SK-N-SH treated with all-trans-retinoic acid at 6 μM for 48 hours (cell line): ENCODE measurements around the gene GLDC.

ENCODE experiments used
- ATAC-seq: fragments of 200-7000 bp; cut with Tn5 transposase; 3 replicates; pipeline ENCODE4 v1.9.1; 2020; ENCODE audit warnings: mild to moderate bottlenecking, moderate library complexity
- ARNTL ChIP-seq: fragments of 450-650 bp; formaldehyde crosslinking; IDR thresholded peaks from 2 replicates; pipeline ENCODE4 v1.5.0; 2020; ENCODE audit warnings: low read depth, mild to moderate bottlenecking, moderate library complexity, borderline replicate concordance
- BACH2 ChIP-seq: fragments of 250-450 bp; sonication (Bioruptor Pico); IDR thresholded peaks from 2 replicates; pipeline ENCODE4 v1.9.0; 2021; ENCODE audit warnings: mild to moderate bottlenecking, borderline replicate concordance
- CSDC2 ChIP-seq: fragments of 250-450 bp; sonication (Bioruptor Pico); IDR thresholded peaks from 2 replicates; pipeline ENCODE4 v1.5.0; 2020; ENCODE audit warnings: mild to moderate bottlenecking, moderate library complexity
- ESRRG ChIP-seq: fragments of 250-450 bp; sonication (Bioruptor Pico); IDR thresholded peaks from 2 replicates; pipeline ENCODE4 v1.6.1; 2021; ENCODE audit warnings: mild to moderate bottlenecking
- GLIS3 ChIP-seq: fragments of 250-450 bp; sonication (Bioruptor Pico); IDR thresholded peaks from 2 replicates; pipeline ENCODE4 v1.5.0; 2020; ENCODE audit warnings: mild to moderate bottlenecking, moderate library complexity
- ISL1 ChIP-seq: fragments of 250-450 bp; sonication (Bioruptor Pico); IDR thresholded peaks from 2 replicates; pipeline ENCODE4 v2.1.2; 2022; ENCODE audit warnings: mild to moderate bottlenecking, moderate library complexity
- OSR1 ChIP-seq: fragments of 250-450 bp; sonication (Bioruptor Pico); IDR thresholded peaks from 2 replicates; pipeline ENCODE4 v1.8.0; 2022; ENCODE audit warnings: moderate library complexity, mild to moderate bottlenecking, inconsistent platforms
- PPARA ChIP-seq: fragments of 250-450 bp; sonication (Bioruptor Pico); IDR thresholded peaks from 2 replicates; pipeline ENCODE4 v1.5.0; 2020; ENCODE audit warnings: mild to moderate bottlenecking, borderline replicate concordance
- RARB ChIP-seq: fragments of 250-450 bp; sonication (Bioruptor Pico); IDR thresholded peaks from 2 replicates; pipeline ENCODE4 v1.8.0; 2021; ENCODE audit warnings: mild to moderate bottlenecking, moderate library complexity
- SNAI2 ChIP-seq: fragments of 250-450 bp; sonication (Bioruptor Pico); IDR thresholded peaks from 2 replicates; pipeline ENCODE4 v1.5.0; 2020; ENCODE audit warnings: mild to moderate bottlenecking, moderate library complexity
- TOX ChIP-seq: fragments of 250-450 bp; sonication (Bioruptor Pico); IDR thresholded peaks from 2 replicates; pipeline ENCODE4 v1.8.0; 2021; ENCODE audit warnings: mild to moderate bottlenecking, moderate library complexity, borderline replicate concordance
- ZC3H10 ChIP-seq: fragments of 250-450 bp; sonication (Bioruptor Pico); IDR thresholded peaks from 2 replicates; pipeline ENCODE4 v1.5.1; 2021; ENCODE audit warnings: mild to moderate bottlenecking, moderate library complexity
- ZFP3 ChIP-seq: fragments of 250-450 bp; sonication (Bioruptor Pico); IDR thresholded peaks from 2 replicates; pipeline ENCODE4 v1.5.0; 2020; ENCODE audit warnings: mild to moderate bottlenecking, moderate library complexity
- ZFP30 ChIP-seq: fragments of 450-650 bp; formaldehyde crosslinking; IDR thresholded peaks from 2 replicates; pipeline ENCODE4 v1.5.0; 2022; ENCODE audit warnings: mild to moderate bottlenecking, moderate library complexity
- ZNF565 ChIP-seq: fragments of 450-650 bp; formaldehyde crosslinking; conservative IDR thresholded peaks from 2 replicates; pipeline ENCODE4 v1.5.0; 2020; ENCODE audit warnings: low read depth, mild to moderate bottlenecking, moderate library complexity
- ZNF70 ChIP-seq: fragments of 450-650 bp; formaldehyde crosslinking; IDR thresholded peaks from 2 replicates; pipeline ENCODE4 v1.5.0; 2020; ENCODE audit warnings: mild to moderate bottlenecking, moderate library complexity
- ZNF8 ChIP-seq: fragments of 450-650 bp; formaldehyde crosslinking; IDR thresholded peaks from 2 replicates; pipeline ENCODE4 v1.5.0; 2020; ENCODE audit warnings: mild to moderate bottlenecking, moderate library complexity
- TF ChIP-seq, protein P1 (sequence below): fragments of 250-450 bp; sonication (Bioruptor Pico); IDR thresholded peaks from 2 replicates; pipeline ENCODE4 v1.8.0; 2021; ENCODE audit warnings: low read depth, mild to moderate bottlenecking, moderate library complexity, borderline replicate concordance
- TF ChIP-seq, protein P2 (sequence below): fragments of 250-450 bp; sonication (Bioruptor Pico); IDR thresholded peaks from 2 replicates; pipeline ENCODE4 v1.5.1; 2020; ENCODE audit warnings: low read depth, mild to moderate bottlenecking, moderate library complexity
- TF ChIP-seq, protein P3 (sequence below): fragments of 250-450 bp; sonication (Bioruptor Pico); IDR thresholded peaks from 2 replicates; pipeline ENCODE4 v1.5.1; 2021; ENCODE audit warnings: mild to moderate bottlenecking, moderate library complexity
- TF ChIP-seq, protein P4 (sequence below): fragments of 250-450 bp; sonication (Bioruptor Pico); IDR thresholded peaks from 2 replicates; pipeline ENCODE4 v1.8.0; 2020; ENCODE audit warnings: mild to moderate bottlenecking, moderate library complexity, borderline replicate concordance

Gene GLDC

DNA sequence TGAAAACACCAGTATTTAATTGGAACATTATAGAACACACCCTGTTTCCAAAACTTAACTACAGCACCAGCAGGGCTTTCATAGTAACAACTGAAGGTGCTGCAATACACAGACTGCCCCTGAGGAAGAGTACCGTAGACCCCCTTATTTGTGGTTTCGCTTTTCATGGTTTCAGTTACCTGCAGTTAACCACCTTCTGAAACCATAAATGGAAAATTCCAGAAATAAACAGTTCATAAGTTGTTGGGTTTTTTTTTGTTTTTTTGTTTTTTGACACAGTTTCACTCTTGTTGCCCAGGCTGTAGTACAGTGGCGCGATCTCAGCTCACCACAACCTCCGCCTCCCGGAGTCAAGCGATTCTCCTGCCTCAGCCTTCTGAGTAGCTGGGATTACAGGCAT, 9.5 kb upstream of the GLDC start:
- TF ChIP-seq, protein P1, sequence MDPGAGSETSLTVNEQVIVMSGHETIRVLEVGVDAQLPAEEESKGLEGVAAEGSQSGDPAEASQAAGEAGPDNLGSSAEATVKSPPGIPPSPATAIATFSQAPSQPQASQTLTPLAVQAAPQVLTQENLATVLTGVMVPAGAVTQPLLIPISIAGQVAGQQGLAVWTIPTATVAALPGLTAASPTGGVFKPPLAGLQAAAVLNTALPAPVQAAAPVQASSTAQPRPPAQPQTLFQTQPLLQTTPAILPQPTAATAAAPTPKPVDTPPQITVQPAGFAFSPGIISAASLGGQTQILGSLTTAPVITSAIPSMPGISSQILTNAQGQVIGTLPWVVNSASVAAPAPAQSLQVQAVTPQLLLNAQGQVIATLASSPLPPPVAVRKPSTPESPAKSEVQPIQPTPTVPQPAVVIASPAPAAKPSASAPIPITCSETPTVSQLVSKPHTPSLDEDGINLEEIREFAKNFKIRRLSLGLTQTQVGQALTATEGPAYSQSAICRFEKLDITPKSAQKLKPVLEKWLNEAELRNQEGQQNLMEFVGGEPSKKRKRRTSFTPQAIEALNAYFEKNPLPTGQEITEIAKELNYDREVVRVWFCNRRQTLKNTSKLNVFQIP (CRISPR knock-in tag) = no peak
- TF ChIP-seq PPARA (CRISPR knock-in tag) = no peak
- no peak for TF ChIP-seq ZNF565
- no peak for TF ChIP-seq ZFP3 (CRISPR knock-in tag)
- no peak for TF ChIP-seq ARNTL (CRISPR knock-in tag)
- TF ChIP-seq ZNF70 (CRISPR knock-in tag) = no peak
- TF ChIP-seq ISL1 (CRISPR knock-in tag) = no peak
- no peak for TF ChIP-seq ZFP30 (CRISPR knock-in tag)
- no peak for TF ChIP-seq RARB (CRISPR knock-in tag)
- no peak for TF ChIP-seq ZC3H10 (CRISPR knock-in tag)
- no peak for TF ChIP-seq GLIS3 (CRISPR knock-in tag)
- no peak for TF ChIP-seq BACH2
- TF ChIP-seq, protein P2, sequence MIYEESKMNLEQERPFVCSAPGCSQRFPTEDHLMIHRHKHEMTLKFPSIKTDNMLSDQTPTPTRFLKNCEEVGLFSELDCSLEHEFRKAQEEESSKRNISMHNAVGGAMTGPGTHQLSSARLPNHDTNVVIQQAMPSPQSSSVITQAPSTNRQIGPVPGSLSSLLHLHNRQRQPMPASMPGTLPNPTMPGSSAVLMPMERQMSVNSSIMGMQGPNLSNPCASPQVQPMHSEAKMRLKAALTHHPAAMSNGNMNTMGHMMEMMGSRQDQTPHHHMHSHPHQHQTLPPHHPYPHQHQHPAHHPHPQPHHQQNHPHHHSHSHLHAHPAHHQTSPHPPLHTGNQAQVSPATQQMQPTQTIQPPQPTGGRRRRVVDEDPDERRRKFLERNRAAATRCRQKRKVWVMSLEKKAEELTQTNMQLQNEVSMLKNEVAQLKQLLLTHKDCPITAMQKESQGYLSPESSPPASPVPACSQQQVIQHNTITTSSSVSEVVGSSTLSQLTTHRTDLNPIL (CRISPR knock-in tag) = no peak
- ATAC-seq = no peak

DNA sequence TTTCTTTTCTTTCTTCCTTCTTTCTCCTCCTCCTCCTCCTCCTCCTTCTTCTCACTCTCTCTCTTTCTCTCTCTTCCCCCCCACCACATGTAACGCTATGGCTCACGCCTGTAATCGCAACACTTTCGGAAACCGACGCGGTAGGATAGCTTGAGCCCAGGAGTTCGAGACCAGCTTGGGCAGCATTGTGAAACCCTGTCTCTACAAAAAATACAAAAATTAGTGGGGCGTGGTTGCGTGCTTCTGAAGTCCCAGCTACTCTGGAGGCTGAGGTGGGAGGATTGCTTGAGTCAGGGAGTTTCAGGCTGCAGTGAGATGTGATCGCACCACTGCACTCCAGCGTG, 736 bp upstream of the GLDC start:
- no peak for ATAC-seq
- TF ChIP-seq ZFP30 (CRISPR knock-in tag) = no peak
- TF ChIP-seq ARNTL (CRISPR knock-in tag) = no peak
- TF ChIP-seq SNAI2 (CRISPR knock-in tag) = no peak
- TF ChIP-seq ESRRG = no peak

DNA sequence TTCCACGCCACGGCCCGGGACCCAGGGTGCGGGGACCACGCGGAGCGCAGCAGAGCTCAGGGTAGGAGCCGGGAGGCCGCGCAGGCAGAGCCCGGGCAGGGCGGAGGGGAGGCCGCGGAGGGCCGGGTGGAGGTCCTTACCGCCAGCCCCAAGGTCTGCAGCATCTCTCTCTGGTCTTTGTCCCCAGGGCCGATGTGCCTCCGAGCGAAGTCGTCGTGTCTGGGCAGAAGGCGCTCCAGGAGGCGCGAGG, 499 bp downstream of the GLDC start:
- peak; percentile 45; the same call in 2 of the 3 replicates for ATAC-seq

DNA sequence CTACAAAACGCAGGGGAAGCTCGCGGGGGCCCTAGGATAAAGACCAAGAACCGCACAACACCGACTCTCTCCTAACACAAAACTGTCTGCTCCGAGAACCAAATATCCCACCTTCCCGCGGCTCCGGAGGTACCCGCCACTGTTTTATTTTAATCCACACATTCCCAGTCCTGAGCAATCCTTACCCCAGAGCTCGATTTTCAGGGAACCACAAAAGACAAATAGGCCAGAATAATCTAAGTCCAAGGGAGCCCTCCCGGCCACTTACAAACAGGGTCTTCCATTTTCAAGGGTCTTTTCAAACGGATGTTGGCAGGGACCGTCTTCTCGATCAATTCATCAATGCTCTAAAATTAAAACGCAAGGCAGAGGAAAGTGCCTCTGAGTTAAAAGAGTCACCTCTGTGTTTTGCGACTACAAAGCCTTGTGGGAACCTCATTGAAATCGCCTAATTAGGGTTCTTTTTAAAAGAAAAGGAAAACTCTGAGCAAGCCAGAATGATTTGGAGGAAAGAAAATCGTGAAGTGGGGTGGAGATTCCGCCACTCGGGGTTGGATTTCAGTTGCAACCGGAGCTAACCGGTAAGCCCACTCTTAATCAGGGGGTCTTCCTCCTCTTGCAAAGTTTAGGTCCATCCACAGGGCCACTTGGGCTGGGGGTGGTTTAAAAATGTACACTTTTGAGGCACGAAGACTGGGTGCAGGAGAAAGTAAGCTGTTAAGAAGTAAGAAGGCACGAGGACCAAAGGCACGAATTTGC, 1.0 kb downstream of the GLDC start:
- ATAC-seq = no peak

DNA sequence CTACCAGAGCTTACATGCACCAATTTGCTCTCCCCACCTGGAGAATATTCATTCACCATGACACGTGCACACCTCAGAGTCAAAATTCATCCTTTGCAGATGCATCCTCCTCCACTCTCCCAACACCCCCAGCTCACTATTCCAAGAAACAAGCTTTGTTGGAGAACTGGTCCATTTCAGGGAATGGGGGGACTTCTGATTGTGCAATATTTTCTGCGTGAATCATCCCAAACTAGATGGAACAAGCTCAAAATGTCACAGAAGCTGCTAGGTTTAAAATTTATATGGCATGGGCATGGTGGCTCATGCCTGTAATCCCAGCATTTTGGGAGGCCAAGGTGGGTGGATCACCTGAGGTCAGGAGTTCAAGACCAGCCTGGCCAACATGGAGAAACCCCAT, 3.6 kb downstream of the GLDC start:
- no peak for ATAC-seq
- no peak for TF ChIP-seq ZNF8 (CRISPR knock-in tag)
- no peak for TF ChIP-seq BACH2
- TF ChIP-seq ZFP3 (CRISPR knock-in tag) = no peak
- TF ChIP-seq, protein P3, sequence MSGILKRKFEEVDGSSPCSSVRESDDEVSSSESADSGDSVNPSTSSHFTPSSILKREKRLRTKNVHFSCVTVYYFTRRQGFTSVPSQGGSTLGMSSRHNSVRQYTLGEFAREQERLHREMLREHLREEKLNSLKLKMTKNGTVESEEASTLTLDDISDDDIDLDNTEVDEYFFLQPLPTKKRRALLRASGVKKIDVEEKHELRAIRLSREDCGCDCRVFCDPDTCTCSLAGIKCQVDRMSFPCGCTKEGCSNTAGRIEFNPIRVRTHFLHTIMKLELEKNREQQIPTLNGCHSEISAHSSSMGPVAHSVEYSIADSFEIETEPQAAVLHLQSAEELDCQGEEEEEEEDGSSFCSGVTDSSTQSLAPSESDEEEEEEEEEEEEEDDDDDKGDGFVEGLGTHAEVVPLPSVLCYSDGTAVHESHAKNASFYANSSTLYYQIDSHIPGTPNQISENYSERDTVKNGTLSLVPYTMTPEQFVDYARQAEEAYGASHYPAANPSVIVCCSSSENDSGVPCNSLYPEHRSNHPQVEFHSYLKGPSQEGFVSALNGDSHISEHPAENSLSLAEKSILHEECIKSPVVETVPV = no peak
- TF ChIP-seq TOX (CRISPR knock-in tag) = no peak
- TF ChIP-seq ARNTL (CRISPR knock-in tag) = no peak
- TF ChIP-seq, protein P1 (CRISPR knock-in tag) = no peak
- TF ChIP-seq CSDC2 = no peak
- TF ChIP-seq ESRRG = no peak
- no peak for TF ChIP-seq GLIS3 (CRISPR knock-in tag)
- TF ChIP-seq ISL1 (CRISPR knock-in tag) = no peak
- TF ChIP-seq, protein P4, sequence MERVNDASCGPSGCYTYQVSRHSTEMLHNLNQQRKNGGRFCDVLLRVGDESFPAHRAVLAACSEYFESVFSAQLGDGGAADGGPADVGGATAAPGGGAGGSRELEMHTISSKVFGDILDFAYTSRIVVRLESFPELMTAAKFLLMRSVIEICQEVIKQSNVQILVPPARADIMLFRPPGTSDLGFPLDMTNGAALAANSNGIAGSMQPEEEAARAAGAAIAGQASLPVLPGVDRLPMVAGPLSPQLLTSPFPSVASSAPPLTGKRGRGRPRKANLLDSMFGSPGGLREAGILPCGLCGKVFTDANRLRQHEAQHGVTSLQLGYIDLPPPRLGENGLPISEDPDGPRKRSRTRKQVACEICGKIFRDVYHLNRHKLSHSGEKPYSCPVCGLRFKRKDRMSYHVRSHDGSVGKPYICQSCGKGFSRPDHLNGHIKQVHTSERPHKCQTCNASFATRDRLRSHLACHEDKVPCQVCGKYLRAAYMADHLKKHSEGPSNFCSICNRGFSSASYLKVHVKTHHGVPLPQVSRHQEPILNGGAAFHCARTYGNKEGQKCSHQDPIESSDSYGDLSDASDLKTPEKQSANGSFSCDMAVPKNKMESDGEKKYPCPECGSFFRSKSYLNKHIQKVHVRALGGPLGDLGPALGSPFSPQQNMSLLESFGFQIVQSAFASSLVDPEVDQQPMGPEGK = no peak
- no peak for TF ChIP-seq OSR1 (CRISPR knock-in tag)
- TF ChIP-seq ZNF70 (CRISPR knock-in tag) = no peak
- no peak for TF ChIP-seq SNAI2 (CRISPR knock-in tag)
- TF ChIP-seq ZFP30 (CRISPR knock-in tag) = no peak

More for the DNA sequence above, 1.0 kb downstream of the GLDC start:
- TF ChIP-seq ESRRG (no peak), TOX (CRISPR knock-in tag) (no peak), ARNTL (CRISPR knock-in tag) (no peak), BACH2 (no peak), ZNF8 (CRISPR knock-in tag) (no peak), OSR1 (CRISPR knock-in tag) (no peak)
- TF ChIP-seq, protein P3 = no peak
